ENCODE data around the gene DGCR2. TPM values are rescaled to one million over a fixed set of nuclear protein-coding genes. Genes with fewer than 3 reads are reported as not detected.
"Not testable (repeated sequence)": the region's sequence is repeated elsewhere in the genome, so short reads cannot be mapped to it uniquely, and the experiment has no call there.

The DGCR2 gene
- total RNA-seq, 4 donors from 2014 or later, result 44.1 to 76.5 (median 56.3) TPM

DNA sequence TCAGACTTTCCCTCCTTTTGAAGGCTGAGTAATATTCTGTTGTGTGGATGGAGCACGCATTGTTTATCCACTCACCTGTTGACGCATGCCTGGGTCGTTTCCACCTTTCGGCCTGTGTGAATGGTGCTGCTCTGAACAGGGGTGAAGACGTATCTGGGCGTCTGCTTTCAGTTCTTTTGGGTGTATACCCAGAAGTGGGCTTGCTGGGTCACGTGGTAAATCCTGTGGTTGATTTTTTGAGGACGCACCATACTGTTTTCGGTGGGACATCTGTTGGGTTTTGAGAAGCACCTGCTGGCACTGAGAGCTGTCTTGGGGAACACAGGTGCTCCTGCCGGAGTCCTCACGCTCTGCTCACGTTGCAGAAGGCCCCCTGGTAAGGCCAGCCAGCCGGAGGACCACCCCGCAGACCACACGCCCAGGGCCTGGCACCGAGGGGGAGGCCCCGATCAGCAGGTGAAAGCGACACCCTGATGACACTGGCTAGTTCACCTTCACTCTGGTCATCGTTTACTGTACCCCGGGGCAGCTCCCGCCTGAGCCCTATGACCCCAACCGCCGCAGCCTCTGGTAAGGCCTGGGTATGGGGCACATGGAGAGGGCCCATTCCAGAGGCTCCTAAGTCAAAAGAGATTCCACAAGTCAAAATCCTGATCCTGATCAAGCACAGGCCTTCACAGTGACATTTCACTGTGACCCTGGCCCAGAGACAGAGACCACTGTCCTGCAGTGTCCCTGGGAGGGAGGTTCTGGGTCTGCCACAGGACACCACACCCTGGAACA is 131.7 kb downstream of the DGCR2 start:
- H3K4me3 ChIP-seq, result no peak overlapping the region
- TF ChIP-seq POLR2A (IDR thresholded peaks at IDR 0.05) (no peak), EP300 (IDR thresholded peaks at IDR 0.05) (no peak), POLR2AphosphoS5 (IDR thresholded peaks at IDR 0.05) (no peak)
- TF ChIP-seq, protein P1, sequence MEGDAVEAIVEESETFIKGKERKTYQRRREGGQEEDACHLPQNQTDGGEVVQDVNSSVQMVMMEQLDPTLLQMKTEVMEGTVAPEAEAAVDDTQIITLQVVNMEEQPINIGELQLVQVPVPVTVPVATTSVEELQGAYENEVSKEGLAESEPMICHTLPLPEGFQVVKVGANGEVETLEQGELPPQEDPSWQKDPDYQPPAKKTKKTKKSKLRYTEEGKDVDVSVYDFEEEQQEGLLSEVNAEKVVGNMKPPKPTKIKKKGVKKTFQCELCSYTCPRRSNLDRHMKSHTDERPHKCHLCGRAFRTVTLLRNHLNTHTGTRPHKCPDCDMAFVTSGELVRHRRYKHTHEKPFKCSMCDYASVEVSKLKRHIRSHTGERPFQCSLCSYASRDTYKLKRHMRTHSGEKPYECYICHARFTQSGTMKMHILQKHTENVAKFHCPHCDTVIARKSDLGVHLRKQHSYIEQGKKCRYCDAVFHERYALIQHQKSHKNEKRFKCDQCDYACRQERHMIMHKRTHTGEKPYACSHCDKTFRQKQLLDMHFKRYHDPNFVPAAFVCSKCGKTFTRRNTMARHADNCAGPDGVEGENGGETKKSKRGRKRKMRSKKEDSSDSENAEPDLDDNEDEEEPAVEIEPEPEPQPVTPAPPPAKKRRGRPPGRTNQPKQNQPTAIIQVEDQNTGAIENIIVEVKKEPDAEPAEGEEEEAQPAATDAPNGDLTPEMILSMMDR (IDR thresholded peaks at IDR 0.05), result no peak
- no peaks in the 10 kb centered on the region for H3K4me1 ChIP-seq
- WGBS, 2 donors (ENCODE audit: low coverage in 1 of 2), result 83 to 93% methylated on average over 8 to 14 of the region's 23 CpGs
- H3K36me3 ChIP-seq, result no peaks in the 10 kb centered on the region
- no peak overlapping the region for H3K27ac ChIP-seq
- H3K27me3 ChIP-seq, result peaks cover 65% of the 10 kb centered on the region
- ATAC-seq, result no peak
- H3K9me3 ChIP-seq, result no peaks in the 10 kb centered on the region

DNA sequence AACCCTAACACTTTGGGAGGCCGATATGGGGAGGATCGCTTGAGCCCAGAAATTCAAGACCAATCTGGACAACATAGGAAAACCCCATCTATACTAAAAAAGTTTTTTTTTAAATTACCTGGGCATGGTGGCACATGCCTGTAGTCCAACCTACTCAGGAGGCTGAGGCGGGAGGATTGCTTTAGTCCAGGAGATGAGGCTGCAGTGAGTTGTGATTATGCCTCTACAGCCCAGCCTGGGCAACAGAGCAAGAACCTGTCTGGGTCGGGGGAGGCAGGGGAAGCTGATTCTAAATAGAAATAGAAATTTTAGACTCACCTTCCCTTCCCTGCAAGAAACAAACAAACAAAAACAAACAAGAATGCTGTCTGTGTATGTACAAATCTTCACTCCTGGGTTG is 133.3 kb downstream of the DGCR2 start:
- Histone ChIP-seq H3K27ac (no peak overlapping the region), H3K36me3 (no peaks in the 10 kb centered on the region), H3K4me3 (no peak overlapping the region), H3K4me1 (no peaks in the 10 kb centered on the region), H3K27me3 (peaks cover 49% of the 10 kb centered on the region), H3K9me3 (no peaks in the 10 kb centered on the region)
- WGBS, 2 donors (ENCODE audit: low coverage in 1 of 2), result 78 to 91% methylated on average over 3 to 4 of the region's 4 CpGs
- no peak for ATAC-seq
- TF ChIP-seq EP300 (IDR thresholded peaks at IDR 0.05) (no peak), POLR2AphosphoS5 (IDR thresholded peaks at IDR 0.05) (no peak), POLR2A (IDR thresholded peaks at IDR 0.05) (no peak)
- TF ChIP-seq, protein P1 (IDR thresholded peaks at IDR 0.05), result no peak

DNA sequence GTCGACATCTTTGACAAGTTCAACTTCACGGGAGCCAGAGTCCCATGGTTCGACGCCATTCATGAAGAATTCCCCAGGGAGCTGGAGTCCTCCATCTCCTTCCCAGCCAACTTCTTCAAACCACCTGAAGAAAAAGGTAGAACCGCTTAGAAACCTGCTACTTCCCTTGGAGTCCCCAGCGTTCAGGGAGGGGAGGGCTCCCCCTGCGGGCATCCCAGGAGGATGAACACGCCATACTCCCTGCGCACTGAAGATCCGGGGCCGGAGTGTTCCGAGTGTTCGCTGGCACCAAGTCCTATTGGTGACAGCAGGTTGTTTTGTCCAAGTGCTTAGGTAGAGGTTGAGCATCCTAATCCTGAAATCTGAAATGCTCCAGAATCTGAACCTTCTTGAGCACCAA is 134.4 kb downstream of the DGCR2 start:
- no peaks in the 10 kb centered on the region for H3K4me1 ChIP-seq
- H3K27me3 ChIP-seq, result peaks cover 37% of the 10 kb centered on the region
- no peak overlapping the region for H3K27ac ChIP-seq
- ATAC-seq, result no peak
- 36 to 56% methylated on average over 3 to 4 of the region's 13 CpGs for WGBS, 2 donors (ENCODE audit: low coverage in 1 of 2)
- no peak overlapping the region for H3K4me3 ChIP-seq
- no peaks in the 10 kb centered on the region for H3K9me3 ChIP-seq
- TF ChIP-seq EP300 (IDR thresholded peaks at IDR 0.05) (no peak), POLR2A (IDR thresholded peaks at IDR 0.05) (no peak), POLR2AphosphoS5 (IDR thresholded peaks at IDR 0.05) (no peak)
- TF ChIP-seq, protein P1 (IDR thresholded peaks at IDR 0.05), result no peak
- H3K36me3 ChIP-seq, result no peaks in the 10 kb centered on the region

DNA sequence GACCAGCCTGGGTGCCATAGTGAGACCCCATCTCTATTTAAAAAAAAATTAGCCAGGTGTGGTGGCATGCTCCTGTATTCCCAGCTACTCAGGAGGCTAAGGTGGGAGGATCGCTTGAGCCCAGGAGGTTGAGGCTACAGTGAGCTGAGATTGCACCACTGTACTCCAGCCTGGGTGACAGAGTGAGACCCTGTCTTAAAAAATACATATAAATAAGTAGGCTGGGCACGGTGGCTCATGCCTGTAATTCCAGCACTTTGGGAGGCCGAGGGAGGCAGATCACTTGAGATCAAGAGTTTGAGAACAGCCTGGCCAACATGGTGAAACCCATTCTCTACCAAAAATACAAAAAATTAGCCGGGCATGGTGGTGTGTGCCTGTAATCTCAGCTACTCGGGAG is 135.1 kb downstream of the DGCR2 start:
- H3K4me1 ChIP-seq, H3K9me3 ChIP-seq, H3K27ac ChIP-seq, H3K4me3 ChIP-seq, ATAC-seq, H3K36me3 ChIP-seq: not testable (repeated sequence)
- peaks cover 33% of the 10 kb centered on the region for H3K27me3 ChIP-seq
- 20 to 57% methylated on average over 2 to 3 of the region's 5 CpGs for WGBS, 2 donors (ENCODE audit: low coverage in 1 of 2)

Small RNAs within 50 kb of the gene (small RNA-seq; reads per million reads assigned to genes)
- gene RF00019, result 0 reads per million in 4 donors

Other genes starting within 250 kb of the DGCR2 start
- gene DGCR6, start 216.1 kb downstream of the DGCR2 start, total RNA-seq, result 1 to 10 TPM; 1.1 to 7.9 (median 3.2) TPM
- gene PRODH, start 186.1 kb downstream of the DGCR2 start, total RNA-seq, result 10 to 100 TPM in 1 of 4 donors, 1 to 10 TPM in 2, under 1 TPM in 1; 0.52 to 12.3 (median 3.0) TPM
- under 1 TPM in 1 of 4 donors, not detected in 3; 0.13 TPM for gene TSSK2, start 8.9 kb upstream of the DGCR2 start, total RNA-seq
- 10 to 100 TPM; 14.5 to 18.4 (median 16.5) TPM for gene ESS2, start 22.2 kb upstream of the DGCR2 start, total RNA-seq
- not detected for gene GSC2, start 27.9 kb upstream of the DGCR2 start, total RNA-seq
- gene SLC25A1, start 56.3 kb upstream of the DGCR2 start, total RNA-seq, result 10 to 100 TPM; 42.1 to 69.9 (median 51.1) TPM
- 10 to 100 TPM in 1 of 4 donors, 1 to 10 TPM in 3; 5.7 to 11.7 (median 8.4) TPM for gene CLTCL1, start 169.3 kb upstream of the DGCR2 start, total RNA-seq